D721Med (cell line): ENCODE data around the gene GPHN.
"Not testable (repeated sequence)": the region's sequence is repeated elsewhere in the genome, so short reads cannot be mapped to it uniquely, and the experiment has no call there.

Experiments
- DNase-seq: peaks from one replicate; pipeline ENCODE4 v3.0.0; 2011; ENCODE audit warnings: low spot score; ENCODE audit not compliant: insufficient read length
- FAIRE-seq: peaks from 2 replicates; lab custom pipeline; 2011; peaks lifted over from hg19 to GRCh38; lab: Jason Lieb, UNC
- TF ChIP-seq, protein P1 (sequence below): IDR thresholded peaks from 2 replicates; pipeline ENCODE4 v1.5.1; 2012; ENCODE audit warnings: mild to moderate bottlenecking, control low read depth; ENCODE audit not compliant: insufficient read depth; ENCODE audit errors: missing control alignments

The GPHN gene

DNA sequence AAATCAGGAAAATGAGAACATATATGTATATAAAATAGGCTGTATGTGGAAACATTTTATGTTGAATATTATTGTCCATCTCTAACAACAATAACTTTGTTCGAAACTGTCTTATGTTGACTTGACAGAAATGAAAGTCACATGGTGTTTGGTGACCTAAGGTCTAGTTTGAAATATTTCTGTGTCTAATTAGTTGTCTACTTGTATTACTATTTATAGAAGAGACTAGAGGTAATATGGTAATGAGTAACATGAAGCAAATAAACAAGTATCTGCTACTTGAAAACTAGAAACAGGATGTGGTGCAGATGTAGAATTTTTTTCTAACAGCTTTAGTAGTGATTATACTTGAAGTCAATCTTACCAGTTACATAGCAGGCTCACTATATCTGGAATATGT is 3.9 kb downstream of the GPHN start:
- DNase-seq (no peak), FAIRE-seq (peak; percentile 74)
- TF ChIP-seq, protein P1, sequence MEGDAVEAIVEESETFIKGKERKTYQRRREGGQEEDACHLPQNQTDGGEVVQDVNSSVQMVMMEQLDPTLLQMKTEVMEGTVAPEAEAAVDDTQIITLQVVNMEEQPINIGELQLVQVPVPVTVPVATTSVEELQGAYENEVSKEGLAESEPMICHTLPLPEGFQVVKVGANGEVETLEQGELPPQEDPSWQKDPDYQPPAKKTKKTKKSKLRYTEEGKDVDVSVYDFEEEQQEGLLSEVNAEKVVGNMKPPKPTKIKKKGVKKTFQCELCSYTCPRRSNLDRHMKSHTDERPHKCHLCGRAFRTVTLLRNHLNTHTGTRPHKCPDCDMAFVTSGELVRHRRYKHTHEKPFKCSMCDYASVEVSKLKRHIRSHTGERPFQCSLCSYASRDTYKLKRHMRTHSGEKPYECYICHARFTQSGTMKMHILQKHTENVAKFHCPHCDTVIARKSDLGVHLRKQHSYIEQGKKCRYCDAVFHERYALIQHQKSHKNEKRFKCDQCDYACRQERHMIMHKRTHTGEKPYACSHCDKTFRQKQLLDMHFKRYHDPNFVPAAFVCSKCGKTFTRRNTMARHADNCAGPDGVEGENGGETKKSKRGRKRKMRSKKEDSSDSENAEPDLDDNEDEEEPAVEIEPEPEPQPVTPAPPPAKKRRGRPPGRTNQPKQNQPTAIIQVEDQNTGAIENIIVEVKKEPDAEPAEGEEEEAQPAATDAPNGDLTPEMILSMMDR: no peak

DNA sequence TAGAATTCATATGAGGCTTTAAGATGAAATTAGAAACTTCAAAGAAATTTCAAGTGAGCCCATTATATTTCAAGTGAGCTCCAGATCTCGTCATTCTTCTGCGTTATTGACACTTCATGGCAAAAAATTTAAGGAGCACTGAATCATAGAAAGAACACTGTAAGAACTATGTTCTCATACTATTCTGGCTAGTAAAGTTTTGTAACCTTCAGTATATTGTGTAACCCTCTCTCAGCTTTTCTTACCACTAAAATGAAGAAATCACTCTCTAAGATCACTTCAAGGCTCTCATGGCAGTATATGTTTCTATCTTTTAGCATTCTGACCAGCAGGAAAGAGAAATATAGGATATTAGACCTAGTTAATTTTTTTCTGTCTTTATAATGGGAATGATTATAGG is 6.3 kb downstream of the GPHN start:
- no peak for FAIRE-seq
- no peak for DNase-seq
- TF ChIP-seq, protein P1: no peak

DNA sequence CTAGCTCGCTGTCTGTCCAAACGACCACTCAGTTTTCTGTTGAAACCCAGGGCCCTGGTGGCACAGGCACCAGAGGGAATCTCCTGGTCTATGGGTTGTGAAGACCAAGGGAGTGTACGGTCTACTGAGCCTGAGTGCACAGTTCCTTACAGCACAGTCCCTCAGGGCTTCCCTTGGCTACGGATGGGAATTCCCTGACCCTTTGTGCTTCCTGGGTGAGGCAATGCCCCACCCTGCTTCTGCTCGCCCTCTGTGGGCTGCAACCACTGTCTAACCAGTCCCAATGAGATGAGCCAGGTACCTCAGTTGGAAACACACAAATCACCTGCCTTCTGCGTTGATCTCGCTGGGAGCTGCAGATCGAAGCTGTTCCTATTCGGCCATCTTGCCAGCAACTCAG is 22.6 kb downstream of the GPHN start:
- DNase-seq (no peak), FAIRE-seq (no peak)
- TF ChIP-seq, protein P1: no peak

DNA sequence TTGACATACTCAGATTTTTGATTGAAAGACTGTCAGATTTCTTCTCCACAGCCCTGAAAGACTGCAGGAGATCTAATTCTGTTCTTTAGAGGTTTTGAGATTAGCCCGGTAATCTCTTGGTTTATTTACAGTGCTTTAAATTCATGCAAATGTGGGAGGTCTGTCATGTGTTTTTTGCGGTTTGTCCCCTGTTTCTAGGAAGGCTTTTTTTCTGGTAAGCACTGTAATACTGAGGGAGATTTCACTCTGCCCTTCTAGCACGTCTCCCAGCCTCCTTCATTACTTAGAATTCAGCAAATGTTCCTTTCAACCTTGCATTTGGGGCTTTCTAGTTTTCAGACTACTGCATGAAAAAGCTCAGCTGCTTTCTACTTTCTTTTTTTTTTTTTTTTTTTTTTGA is 31.1 kb downstream of the GPHN start:
- TF ChIP-seq, protein P1: no peak
- DNase-seq (peak; percentile 14), FAIRE-seq (peak; percentile 78)

DNA sequence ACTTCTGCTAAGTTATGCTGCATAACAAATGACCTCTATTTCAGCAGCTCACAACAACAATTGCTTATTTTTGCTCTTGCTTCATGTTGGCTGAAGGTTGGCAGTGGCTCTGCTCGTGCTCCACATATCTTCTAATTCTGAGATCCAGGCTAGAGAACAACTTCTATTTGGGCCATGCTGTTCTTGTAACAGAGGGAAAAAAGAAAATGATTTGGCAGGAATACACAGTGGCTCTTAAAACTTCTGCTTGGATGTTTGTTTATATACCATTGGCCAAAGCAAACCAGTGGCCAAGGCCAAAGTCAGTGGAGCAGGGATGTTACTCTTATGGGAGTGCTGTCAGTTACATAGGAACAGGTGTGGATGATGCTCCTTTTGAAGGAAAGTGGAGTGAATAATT is 32.1 kb downstream of the GPHN start:
- TF ChIP-seq, protein P1: no peak
- no peak for FAIRE-seq
- no peak for DNase-seq

DNA sequence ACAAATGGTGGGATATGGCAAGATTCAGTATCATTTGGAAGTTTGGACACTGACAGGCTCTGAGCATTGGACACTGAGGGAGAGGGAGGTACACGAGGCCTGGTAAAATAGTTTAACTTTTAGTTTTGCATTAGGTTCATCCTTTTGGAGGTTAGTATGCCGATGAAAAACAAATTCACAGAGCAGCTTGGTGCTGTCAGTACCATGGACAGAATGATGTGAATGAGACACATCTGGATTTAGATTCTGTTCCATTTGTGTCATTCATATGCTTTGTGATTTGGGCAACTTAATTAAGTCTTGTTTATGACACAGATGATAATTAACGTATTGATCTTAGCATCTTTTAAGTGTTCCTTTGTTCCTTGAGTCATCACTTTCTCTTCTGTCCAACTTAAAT is 33.7 kb downstream of the GPHN start:
- no peak for FAIRE-seq
- DNase-seq: no peak
- TF ChIP-seq, protein P1: no peak

DNA sequence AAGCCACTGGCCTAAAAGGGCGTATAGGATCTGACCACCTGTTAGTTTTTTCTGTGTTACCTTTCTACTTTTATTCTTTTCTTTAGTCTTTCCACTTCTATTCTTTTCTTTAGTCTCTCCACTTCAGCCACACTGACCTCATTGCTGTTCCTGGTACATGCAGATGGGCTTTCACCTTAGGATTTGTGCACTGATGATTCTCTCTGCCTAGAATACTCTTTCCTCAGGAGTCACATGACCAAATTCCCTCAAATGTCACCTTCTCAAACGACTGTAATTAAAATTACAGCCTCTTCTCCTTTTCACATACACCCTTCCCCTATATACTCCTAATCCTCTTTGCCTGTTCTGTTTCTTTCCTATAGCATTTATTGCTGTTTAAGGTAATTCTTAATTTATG is 36.0 kb downstream of the GPHN start:
- no peak for FAIRE-seq
- TF ChIP-seq, protein P1: no peak
- DNase-seq: no peak

DNA sequence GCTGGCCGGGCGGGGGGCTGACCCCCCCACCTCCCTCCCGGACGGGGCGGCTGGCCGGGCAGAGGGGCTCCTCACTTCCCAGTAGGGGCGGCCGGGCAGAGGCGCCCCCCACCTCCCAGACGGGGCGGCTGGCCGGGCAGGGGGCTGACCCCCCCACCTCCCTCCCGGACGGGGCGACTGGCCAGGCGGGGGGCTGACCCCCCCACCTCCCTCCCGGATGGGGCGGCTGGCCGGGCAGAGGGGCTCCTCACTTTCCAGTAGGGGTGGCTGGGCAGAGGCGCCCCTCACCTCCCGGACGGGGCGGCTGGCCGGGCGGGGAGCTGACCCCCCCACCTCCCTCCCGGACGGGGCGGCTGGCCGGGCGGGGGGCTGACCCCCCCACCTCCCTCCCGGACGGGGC is 37.2 kb downstream of the GPHN start:
- FAIRE-seq, DNase-seq: not testable (repeated sequence)

DNA sequence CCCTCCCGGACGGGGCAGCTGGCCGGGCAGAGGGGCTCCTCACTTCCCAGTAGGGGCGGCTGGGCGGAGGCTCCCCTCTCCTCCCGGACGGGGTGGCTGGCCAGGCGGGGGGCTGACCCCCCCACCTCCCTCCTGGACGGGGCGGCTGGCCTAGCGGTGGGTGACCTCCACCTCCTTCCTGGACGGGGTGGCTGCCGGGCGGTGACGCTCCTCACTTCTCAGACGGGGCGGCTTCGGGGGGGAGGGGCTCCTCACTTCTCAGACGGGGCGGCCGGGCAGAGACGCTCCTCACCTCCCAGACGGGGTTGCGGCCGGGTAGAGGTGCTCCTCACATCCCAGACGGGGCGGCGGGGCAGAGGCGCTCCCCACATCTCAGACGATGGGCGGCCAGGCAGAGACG is 37.8 kb downstream of the GPHN start:
- FAIRE-seq, DNase-seq: not testable (repeated sequence)
